B cell (primary cell): ENCODE results near the gene LRRC57. TPM values are rescaled to one million over a fixed set of nuclear protein-coding genes. Genes with fewer than 3 reads are reported as not detected.

Experiments used
- ATAC-seq: fragments of 200-7000 bp; cut with Tn5 transposase; one replicate; pipeline ENCODE4 v1.10.0; 2021; ENCODE audit warnings: low read depth, mild to moderate bottlenecking, moderate number of reproducible peaks, moderate library complexity
- CTCF ChIA-PET: fragments of 350-600 bp; sonication (Branson Sonifier 250); formaldehyde crosslinking; loops from one replicate; lab custom pipeline; 2021; ENCODE audit warnings: antibody characterized with exemption, inconsistent platforms; lab: Charles Lee
- POLR2A ChIA-PET: fragments of 350-600 bp; sonication (Branson Sonifier 250); formaldehyde crosslinking; loops from one replicate; lab custom pipeline; 2021; ENCODE audit warnings: antibody characterized with exemption; lab: Charles Lee
- DNase-seq: peaks from one replicate; pipeline ENCODE4 v3.0.0; 2013
- H2AFZ ChIP-seq: 2 replicates; pipeline ENCODE4 v1.6.1; 2012; ENCODE audit warnings: mild to moderate bottlenecking, low read depth, low read length; ENCODE audit not compliant: insufficient read depth, poor library complexity, severe bottlenecking
- H3K27ac ChIP-seq, 2 donors: 1 replicate in 1 of 2; 2 replicates in 1 of 2; pipeline ENCODE4 v1.5.1; 2012 to 2013; ENCODE audit warnings: low read length in 2 of 2, mild to moderate bottlenecking in 2 of 2, moderate library complexity in 1 of 2
- H3K27me3 ChIP-seq, 4 experiments: fragments of 200-600 bp in 1 of 4; sonication (generic) in 1 of 4; replicated peaks in 1 of 4; 1 replicate in 2 of 4; 2 replicates in 2 of 4; pipeline versions ENCODE4 v1.6.1 to v1.7.0; 2013 to 2016; ENCODE audit warnings: low read length in 3 of 4, mild to moderate bottlenecking in 2 of 4, mixed read lengths in 1 of 4, moderate library complexity in 1 of 4; ENCODE audit not compliant: insufficient read depth in 4 of 4, control insufficient read depth in 3 of 4; ENCODE audit errors: control extremely low read depth in 1 of 4
- H3K36me3 ChIP-seq, 2 experiments: replicated peaks in 1 of 2; 1 replicate in 1 of 2; 2 replicates in 1 of 2; pipeline versions ENCODE4 v1.6.1 to v1.7.1; 2013; ENCODE audit warnings: low read length in 1 of 2; ENCODE audit not compliant: insufficient read depth in 2 of 2, control insufficient read depth in 1 of 2; ENCODE audit errors: control extremely low read depth in 1 of 2, extremely low read depth in 1 of 2
- H3K4me1 ChIP-seq, 2 donors: fragments of 200-600 bp in 1 of 2; sonication (generic) in 1 of 2; 1 replicate in 1 of 2; 2 replicates in 1 of 2; pipeline versions ENCODE4 v1.5.1 to v1.6.1; 2013 to 2017; ENCODE audit warnings: low read length in 2 of 2; ENCODE audit not compliant: control insufficient read depth in 2 of 2, insufficient read depth in 2 of 2
- H3K4me2 ChIP-seq: replicated peaks from 2 replicates; pipeline ENCODE3; 2012; ENCODE audit warnings: mild to moderate bottlenecking, low read depth, low read length; ENCODE audit not compliant: poor library complexity, severe bottlenecking
- H3K4me3 ChIP-seq, 5 experiments: fragments of 200-600 bp in 1 of 5; sonication (generic) in 1 of 5; 1 replicate in 3 of 5; 2 replicates in 2 of 5; pipeline versions ENCODE4 v1.5.1 to v1.7.0; 2011 to 2016; ENCODE audit warnings: low read length in 4 of 5, mild to moderate bottlenecking in 4 of 5, low read depth in 2 of 5, control low read depth in 1 of 5, moderate library complexity in 1 of 5; ENCODE audit not compliant: insufficient read depth in 1 of 5; ENCODE audit errors: control extremely low read depth in 1 of 5, extremely low read depth in 1 of 5
- H3K79me2 ChIP-seq: fragments of 200-600 bp; sonication (generic); one replicate; pipeline ENCODE4 v1.6.0; 2016; ENCODE audit warnings: low read length; ENCODE audit not compliant: control insufficient read depth, insufficient read depth
- H3K9ac ChIP-seq: fragments of 200-600 bp; sonication (generic); 2 replicates; pipeline ENCODE4 v1.6.1; 2017; ENCODE audit warnings: mild to moderate bottlenecking, low read length, moderate library complexity
- H3K9me3 ChIP-seq, 3 donors: one replicate each; pipeline versions ENCODE4 v1.6.1 to v1.7.1; 2013; ENCODE audit warnings: low read length in 2 of 3; ENCODE audit not compliant: control insufficient read depth in 2 of 3, insufficient read depth in 1 of 3; ENCODE audit errors: control extremely low read depth in 1 of 3
- H4K20me1 ChIP-seq: 2 replicates; pipeline ENCODE4 v1.6.0; 2012; ENCODE audit warnings: mild to moderate bottlenecking, low read length; ENCODE audit not compliant: insufficient read depth, control insufficient read depth, poor library complexity, severe bottlenecking
- H3K27ac Mint-ChIP-seq: one replicate; pipeline ENCODE4 v1.8.0; 2021; ENCODE audit warnings: mixed read lengths
- H3K27me3 Mint-ChIP-seq: one replicate; pipeline ENCODE4 v1.8.0; 2021; ENCODE audit warnings: mixed read lengths
- H3K4me1 Mint-ChIP-seq: one replicate; pipeline ENCODE4 v1.8.0; 2021; ENCODE audit warnings: mixed read lengths
- H3K4me3 Mint-ChIP-seq: one replicate; pipeline ENCODE4 v1.8.0; 2021; ENCODE audit warnings: mixed read lengths
- H3K9me3 Mint-ChIP-seq: one replicate; pipeline ENCODE4 v1.8.0; 2022; ENCODE audit warnings: mixed read lengths; ENCODE audit not compliant: insufficient read depth
- EZH2 ChIP-seq: IDR thresholded peaks from 2 replicates; pipeline ENCODE4 v1.6.1; 2012; ENCODE audit warnings: borderline replicate concordance, low read depth, mild to moderate bottlenecking, moderate library complexity, low read length; ENCODE audit not compliant: insufficient read depth, poor library complexity, severe bottlenecking
- WGBS: methylation state at CpG from one replicate; pipeline ENCODE4 v1.1.5; 2013; ENCODE audit warnings: missing lambda C conversion rate; ENCODE audit not compliant: insufficient coverage; 5-methylcytosine and 5-hydroxymethylcytosine counted together
- intact Hi-C: fragments of 100-400 bp; cut with micrococcal nuclease; formaldehyde crosslinking; loops from one replicate; pipeline ENCODE4 v1.10.0; 2022
- polyA plus RNA-seq: library from polyadenylated mRNA; depleted of rRNA; stranded (reverse); fragments of >200 nt; gene quantifications from 2 replicates; pipeline ENCODE4 v1.2.3, GENCODE V29; 2012
- total RNA-seq, 2 donors: library from RNA; stranded (reverse); fragments of 120-200 nt in 1 of 2; gene quantifications; 1 replicate in 1 of 2; 2 replicates in 1 of 2; pipeline versions ENCODE4 v1.2.3 to v1.2.4, GENCODE V29; 2013 to 2022
- TF ChIP-seq, protein P1 (sequence below): fragments of 200-600 bp; IDR thresholded peaks from one replicate; pipeline ENCODE4 v1.8.0; 2022; ENCODE audit warnings: antibody characterized with exemption, mild to moderate bottlenecking

Gene LRRC57
- total and polyA plus RNA-seq, 2 donors (not counting 1 experiment from before 2014, with no cell fraction given): 13.9 to 25.4 TPM

DNA sequence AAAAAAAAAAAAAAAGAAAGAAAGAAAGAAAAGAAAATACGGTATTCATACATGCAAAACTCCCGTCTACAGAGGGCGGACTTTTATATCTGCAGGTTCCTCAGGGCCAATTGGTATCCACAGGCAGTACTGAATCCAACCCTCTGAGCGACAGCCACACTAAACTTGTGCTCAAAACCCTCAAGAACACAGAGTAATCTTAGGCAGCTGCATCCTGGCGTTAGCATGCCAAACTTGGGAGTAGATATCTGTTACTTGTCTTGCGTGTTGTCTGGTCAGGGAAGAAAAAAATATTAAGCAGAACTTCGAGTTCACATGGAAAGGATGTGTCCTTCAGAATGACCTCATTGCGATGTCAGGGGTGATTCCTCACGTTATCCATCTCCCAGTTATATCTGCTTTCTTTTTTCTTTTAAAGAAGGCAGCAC is 40.3 kb downstream of the LRRC57 start:
- H3K79me2 ChIP-seq: peaks cover 85% of the 10 kb centered on the region
- no peaks in the 10 kb centered on the region for H3K9me3 ChIP-seq
- DNase-seq: no peak
- intact Hi-C loops: no loop called here
- TF ChIP-seq, protein P1, sequence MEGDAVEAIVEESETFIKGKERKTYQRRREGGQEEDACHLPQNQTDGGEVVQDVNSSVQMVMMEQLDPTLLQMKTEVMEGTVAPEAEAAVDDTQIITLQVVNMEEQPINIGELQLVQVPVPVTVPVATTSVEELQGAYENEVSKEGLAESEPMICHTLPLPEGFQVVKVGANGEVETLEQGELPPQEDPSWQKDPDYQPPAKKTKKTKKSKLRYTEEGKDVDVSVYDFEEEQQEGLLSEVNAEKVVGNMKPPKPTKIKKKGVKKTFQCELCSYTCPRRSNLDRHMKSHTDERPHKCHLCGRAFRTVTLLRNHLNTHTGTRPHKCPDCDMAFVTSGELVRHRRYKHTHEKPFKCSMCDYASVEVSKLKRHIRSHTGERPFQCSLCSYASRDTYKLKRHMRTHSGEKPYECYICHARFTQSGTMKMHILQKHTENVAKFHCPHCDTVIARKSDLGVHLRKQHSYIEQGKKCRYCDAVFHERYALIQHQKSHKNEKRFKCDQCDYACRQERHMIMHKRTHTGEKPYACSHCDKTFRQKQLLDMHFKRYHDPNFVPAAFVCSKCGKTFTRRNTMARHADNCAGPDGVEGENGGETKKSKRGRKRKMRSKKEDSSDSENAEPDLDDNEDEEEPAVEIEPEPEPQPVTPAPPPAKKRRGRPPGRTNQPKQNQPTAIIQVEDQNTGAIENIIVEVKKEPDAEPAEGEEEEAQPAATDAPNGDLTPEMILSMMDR: no peak
- no peak for TF ChIP-seq EZH2
- no peak overlapping the region for H3K4me2 ChIP-seq
- peaks cover 20% of the 10 kb centered on the region for H4K20me1 ChIP-seq
- peaks cover 0 to 33% of the 10 kb centered on the region in 2 experiments for H3K36me3 ChIP-seq
- no peaks in the 10 kb centered on the region for H3K27me3 ChIP-seq
- no peaks in the 10 kb centered on the region for H3K27me3 Mint-ChIP-seq
- peaks cover 48% of the 10 kb centered on the region for H3K4me1 Mint-ChIP-seq
- H2AFZ ChIP-seq: no peak overlapping the region
- peaks cover 31 to 32% of the 10 kb centered on the region in 2 donors for H3K4me1 ChIP-seq
- no peak overlapping the region for H3K4me3 Mint-ChIP-seq
- ChIA-PET POLR2A (no interaction called here), CTCF (no interaction called here)
- H3K27ac Mint-ChIP-seq: no peak overlapping the region
- no peak for ATAC-seq
- no peaks in the 10 kb centered on the region for H3K9me3 Mint-ChIP-seq
- no peak overlapping the region for H3K9ac ChIP-seq
- no peak overlapping the region for H3K27ac ChIP-seq
- 100% methylated on average over 4 of the region's 9 CpGs for WGBS
- no peak overlapping the region for H3K4me3 ChIP-seq

DNA sequence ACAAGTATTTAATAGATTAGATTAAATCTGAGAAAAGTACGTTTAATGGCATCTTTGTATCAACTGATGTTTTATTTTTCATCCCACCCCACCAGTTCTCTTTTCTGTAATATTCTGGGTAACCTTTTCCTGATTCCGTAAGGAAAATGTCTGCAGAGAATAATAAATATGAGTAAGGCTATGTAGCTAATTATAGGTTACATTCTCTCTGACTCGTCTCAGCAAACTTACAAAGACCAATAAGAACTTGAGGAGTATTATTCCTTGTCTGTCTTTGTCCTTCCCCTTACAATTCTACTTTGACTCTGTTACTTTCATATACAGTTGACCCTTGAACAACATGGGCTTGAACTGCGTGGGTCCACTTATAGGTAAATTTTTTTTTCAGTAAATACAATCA is 41.1 kb downstream of the LRRC57 start:
- ATAC-seq: no peak
- peaks cover 54% of the 10 kb centered on the region for H3K4me1 Mint-ChIP-seq
- Histone ChIP-seq H3K9me3 (no peaks in the 10 kb centered on the region), H3K79me2 (peaks cover 89% of the 10 kb centered on the region), H4K20me1 (peaks cover 20% of the 10 kb centered on the region), H3K27me3 (no peaks in the 10 kb centered on the region), H3K27ac (no peak overlapping the region), H3K9ac (no peak overlapping the region), H3K4me2 (no peak overlapping the region), H3K4me1 (peaks cover 39% of the 10 kb centered on the region in 2 donors), H2AFZ (no peak overlapping the region), H3K36me3 (peaks cover 0 to 26% of the 10 kb centered on the region in 2 experiments), H3K4me3 (no peak overlapping the region)
- no peak for TF ChIP-seq EZH2
- TF ChIP-seq, protein P1: no peak
- no peaks in the 10 kb centered on the region for H3K9me3 Mint-ChIP-seq
- no CpG with 5 or more reads among the region's 4 CpGs for WGBS
- DNase-seq: no peak
- CTCF ChIA-PET: interaction anchor here (1.2 kb wide), 1 partner anchor 144 kb away, joined by 3 read pairs; no protein-coding TSS in a partner anchor
- no peak overlapping the region for H3K27ac Mint-ChIP-seq
- H3K4me3 Mint-ChIP-seq: no peak overlapping the region
- intact Hi-C loops: no loop called here
- POLR2A ChIA-PET: no interaction called here
- no peaks in the 10 kb centered on the region for H3K27me3 Mint-ChIP-seq
